Activated T-helper 2 cell treated with anti-CD3 and anti-CD28 coated beads, Interferon-gamma antibody, Interleukin-2, Interleukin-4, amounts not matched to agents 10 μg/mL and 5 μg/mL and 100 μg/mL, durations not matched to agents 14 hours and 24 hours and 36 hours (primary cell): ENCODE data around the gene IL12RB1. TPM values are rescaled to one million over a fixed set of nuclear protein-coding genes. Genes with fewer than 3 reads are reported as not detected.
A peak's percentile ranks its signal among the peaks of the same experiment; 100 is the strongest.

Source experiments
- DNase-seq: peaks from one replicate; pipeline ENCODE4 v3.0.0; 2021; ENCODE audit warnings: low spot score
- H3K27ac Mint-ChIP-seq: one replicate; pipeline ENCODE4 v1.8.0; 2021; ENCODE audit warnings: mixed read lengths
- H3K27me3 Mint-ChIP-seq: one replicate; pipeline ENCODE4 v1.8.0; 2021; ENCODE audit warnings: low read depth, mixed read lengths
- H3K36me3 Mint-ChIP-seq: one replicate; pipeline ENCODE4 v1.8.0; 2021; ENCODE audit warnings: low read depth, mixed read lengths
- H3K4me1 Mint-ChIP-seq: one replicate; pipeline ENCODE4 v1.8.0; 2021; ENCODE audit warnings: low read depth, mixed read lengths
- H3K4me3 Mint-ChIP-seq: one replicate; pipeline ENCODE4 v1.8.0; 2021; ENCODE audit warnings: low read depth, mild to moderate bottlenecking, moderate library complexity, mixed read lengths
- H3K9me3 Mint-ChIP-seq: one replicate; pipeline ENCODE4 v1.8.0; 2021; ENCODE audit warnings: mixed read lengths
- intact Hi-C: fragments of 100-400 bp; cut with micrococcal nuclease; formaldehyde crosslinking; loops from one replicate; pipeline ENCODE4 v1.15.1; 2023
- total RNA-seq: library from RNA; stranded (reverse); gene quantifications from 2 replicates; pipeline ENCODE4 v1.2.3, GENCODE V29; 2022

IL12RB1 gene
- total RNA-seq, 1 donor from 2014 or later = 43.3 TPM

GRCh38 chr19:18068395-18068794, 18.3 kb downstream of the IL12RB1 start:
- Mint-ChIP-seq H3K27ac (no peak overlapping the region), H3K27me3 (no peaks in the 10 kb centered on the region), H3K36me3 (peaks cover 33% of the 10 kb centered on the region), H3K4me3 (no peak overlapping the region), H3K9me3 (no peaks in the 10 kb centered on the region), H3K4me1 (peaks cover 5% of the 10 kb centered on the region)
- intact Hi-C loops = no loop called here
- no peak for DNase-seq

DNA sequence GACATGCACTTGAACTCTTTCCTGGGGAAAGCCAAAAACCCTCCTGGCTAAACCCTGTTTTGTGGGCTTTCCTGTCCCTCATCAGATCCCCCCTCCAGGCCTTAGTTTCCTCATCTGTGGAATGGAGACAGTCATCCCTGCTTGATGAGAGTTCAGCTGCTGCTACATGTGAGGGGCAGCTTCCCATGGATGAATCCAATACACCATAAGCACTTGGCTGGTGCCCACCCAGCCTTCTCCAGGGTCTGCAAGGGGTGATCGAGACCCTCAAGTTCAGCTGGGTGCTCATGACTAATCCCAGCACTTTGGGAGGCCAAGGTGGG, 21.6 kb downstream of the IL12RB1 start:
- DNase-seq = no peak
- Mint-ChIP-seq H3K9me3 (no peaks in the 10 kb centered on the region), H3K4me1 (no peaks in the 10 kb centered on the region), H3K4me3 (no peak overlapping the region), H3K36me3 (peaks cover 29% of the 10 kb centered on the region), H3K27me3 (no peaks in the 10 kb centered on the region), H3K27ac (no peak overlapping the region)
- intact Hi-C loops = no loop called here

- Mint-ChIP-seq H3K27ac (no peak overlapping the region), H3K4me1 (peaks cover under 1% of the 10 kb centered on the region), H3K36me3 (peaks cover 40% of the 10 kb centered on the region), H3K27me3 (no peaks in the 10 kb centered on the region), H3K4me3 (no peak overlapping the region), H3K9me3 (no peaks in the 10 kb centered on the region)
- DNase-seq = no peak
- intact Hi-C loops = no loop called here
These were observed 23.3 kb downstream of the IL12RB1 start for GRCh38 chr19:18063463-18063862.

GRCh38 chr19:18062028-18062427, 24.7 kb downstream of the IL12RB1 start:
- intact Hi-C loops = no loop called here
- no peak overlapping the region for H3K27ac Mint-ChIP-seq
- peaks cover 40% of the 10 kb centered on the region for H3K36me3 Mint-ChIP-seq
- DNase-seq = no peak
- peaks cover 6% of the 10 kb centered on the region for H3K4me1 Mint-ChIP-seq
- no peaks in the 10 kb centered on the region for H3K9me3 Mint-ChIP-seq
- no peaks in the 10 kb centered on the region for H3K27me3 Mint-ChIP-seq
- no peak overlapping the region for H3K4me3 Mint-ChIP-seq

- DNase-seq = no peak
- no peak overlapping the region for H3K4me3 Mint-ChIP-seq
- H3K36me3 Mint-ChIP-seq = peaks cover 40% of the 10 kb centered on the region
- no peaks in the 10 kb centered on the region for H3K9me3 Mint-ChIP-seq
- H3K27me3 Mint-ChIP-seq = no peaks in the 10 kb centered on the region
- intact Hi-C loops = no loop called here
- H3K27ac Mint-ChIP-seq = no peak overlapping the region
- H3K4me1 Mint-ChIP-seq = peaks cover 6% of the 10 kb centered on the region
These were observed 26.3 kb downstream of the IL12RB1 start for GRCh38 chr19:18060472-18060871.

DNA sequence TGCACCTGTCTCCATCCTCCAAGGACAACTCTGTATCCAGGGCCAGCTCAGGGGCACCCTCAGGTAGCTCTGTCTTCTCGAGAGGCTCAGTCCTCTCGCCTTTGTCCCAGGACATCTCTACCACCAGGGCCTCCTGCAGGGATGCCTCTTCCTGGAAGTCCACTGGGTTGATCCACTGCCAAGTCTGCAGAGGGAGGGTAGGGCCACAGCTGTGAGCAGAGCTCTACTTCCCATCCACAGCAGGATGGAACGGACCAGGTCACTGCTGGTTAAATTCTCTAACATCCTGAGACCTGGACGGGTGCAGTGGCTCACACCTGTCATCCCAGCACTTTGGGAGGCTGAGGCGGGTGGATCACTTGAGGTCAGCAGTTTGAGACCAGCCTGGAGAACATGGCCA, 26.8 kb downstream of the IL12RB1 start:
- Mint-ChIP-seq H3K4me1 (peaks cover 6% of the 10 kb centered on the region), H3K36me3 (peaks cover 36% of the 10 kb centered on the region), H3K27ac (no peak overlapping the region), H3K9me3 (no peaks in the 10 kb centered on the region), H3K4me3 (no peak overlapping the region), H3K27me3 (no peaks in the 10 kb centered on the region)
- no peak for DNase-seq
- intact Hi-C loops = loop anchor here (5.0 kb wide), 1 partner anchor 123 kb away; no protein-coding TSS in a partner anchor

DNA sequence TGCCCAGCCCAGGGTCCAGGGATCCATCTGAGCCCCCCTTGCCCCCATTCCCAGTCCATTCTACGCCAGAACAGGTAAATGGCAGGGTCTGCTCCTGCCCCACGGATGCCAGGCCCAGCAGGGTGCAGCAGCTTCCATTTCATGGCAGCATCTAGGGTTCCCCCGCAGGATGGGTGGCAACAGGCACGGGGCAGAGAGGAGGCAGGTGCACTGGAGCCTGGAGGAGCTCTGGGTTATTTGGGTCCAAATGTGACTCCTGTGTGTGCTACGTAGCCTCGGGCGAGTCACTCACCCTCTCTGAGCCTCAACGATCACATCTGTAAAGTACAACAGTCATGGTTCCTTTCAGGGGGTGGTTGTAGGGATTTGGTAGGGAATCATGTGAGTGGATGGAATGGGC, 27.4 kb downstream of the IL12RB1 start:
- peaks cover 33% of the 10 kb centered on the region for H3K36me3 Mint-ChIP-seq
- no peaks in the 10 kb centered on the region for H3K27me3 Mint-ChIP-seq
- peaks cover 6% of the 10 kb centered on the region for H3K4me1 Mint-ChIP-seq
- intact Hi-C loops = loop anchor here (5.0 kb wide), 1 partner anchor 122 kb away; no protein-coding TSS in a partner anchor
- H3K27ac Mint-ChIP-seq = no peak overlapping the region
- H3K4me3 Mint-ChIP-seq = no peak overlapping the region
- DNase-seq = no peak
- H3K9me3 Mint-ChIP-seq = no peaks in the 10 kb centered on the region

- no peaks in the 10 kb centered on the region for H3K9me3 Mint-ChIP-seq
- H3K36me3 Mint-ChIP-seq = peaks cover 30% of the 10 kb centered on the region
- DNase-seq = peak; percentile 68
- peak overlapping the region; percentile 67 for H3K27ac Mint-ChIP-seq
- intact Hi-C loops = loop anchor here (1.0 to 5.0 kb wide), 2 partner anchors 51 to 121 kb away; no protein-coding TSS in a partner anchor
- peaks cover 10% of the 10 kb centered on the region for H3K4me1 Mint-ChIP-seq
- H3K27me3 Mint-ChIP-seq = no peaks in the 10 kb centered on the region
- H3K4me3 Mint-ChIP-seq = no peak overlapping the region
These were observed 28.3 kb downstream of the IL12RB1 start for GRCh38 chr19:18058208-18059009.

GRCh38 chr19:18057557-18057956, 29.2 kb downstream of the IL12RB1 start:
- peaks cover 11% of the 10 kb centered on the region for H3K4me1 Mint-ChIP-seq
- no peaks in the 10 kb centered on the region for H3K27me3 Mint-ChIP-seq
- H3K4me3 Mint-ChIP-seq = no peak overlapping the region
- DNase-seq = no peak
- H3K27ac Mint-ChIP-seq = peak overlapping the region; percentile 63
- no peaks in the 10 kb centered on the region for H3K9me3 Mint-ChIP-seq
- intact Hi-C loops = loop anchor here (5.0 kb wide), 1 partner anchor 120 kb away; no protein-coding TSS in a partner anchor
- H3K36me3 Mint-ChIP-seq = peaks cover 27% of the 10 kb centered on the region

DNA sequence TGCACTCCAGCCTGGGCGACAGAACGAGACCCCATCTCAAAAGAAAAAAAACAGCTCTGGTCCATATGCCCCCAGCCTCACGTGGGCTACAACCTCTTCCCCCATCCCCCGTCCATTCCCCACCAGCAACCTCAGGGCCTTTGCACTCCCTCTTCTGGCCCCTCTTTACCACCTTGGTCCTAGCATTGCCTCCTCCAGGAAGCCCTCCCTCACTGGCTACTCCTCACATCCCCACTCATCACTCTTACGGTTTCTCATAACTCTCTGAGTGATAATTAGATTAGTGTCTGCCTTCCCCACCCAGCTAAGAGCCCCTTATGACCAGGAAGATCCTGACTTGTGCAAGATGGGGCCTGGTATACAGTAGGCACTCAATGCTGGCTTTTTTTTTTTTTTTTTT, 30.8 kb downstream of the IL12RB1 start:
- Mint-ChIP-seq H3K4me1 (peaks cover 11% of the 10 kb centered on the region), H3K27ac (no peak overlapping the region), H3K9me3 (no peaks in the 10 kb centered on the region), H3K4me3 (no peak overlapping the region), H3K27me3 (no peaks in the 10 kb centered on the region), H3K36me3 (peaks cover 20% of the 10 kb centered on the region)
- intact Hi-C loops = loop anchor here (5.0 kb wide), 1 partner anchor 119 kb away; no protein-coding TSS in a partner anchor
- no peak for DNase-seq

GRCh38 chr19:18053576-18054219, 33.0 kb downstream of the IL12RB1 start:
- no peak for DNase-seq
- H3K4me1 Mint-ChIP-seq = peaks cover 20% of the 10 kb centered on the region
- H3K36me3 Mint-ChIP-seq = peaks cover 4% of the 10 kb centered on the region
- H3K4me3 Mint-ChIP-seq = no peak overlapping the region
- intact Hi-C loops = no loop called here
- H3K9me3 Mint-ChIP-seq = no peaks in the 10 kb centered on the region
- no peaks in the 10 kb centered on the region for H3K27me3 Mint-ChIP-seq
- no peak overlapping the region for H3K27ac Mint-ChIP-seq

- H3K36me3 Mint-ChIP-seq = no peaks in the 10 kb centered on the region
- H3K4me3 Mint-ChIP-seq = no peak overlapping the region
- H3K27me3 Mint-ChIP-seq = no peaks in the 10 kb centered on the region
- DNase-seq = no peak
- intact Hi-C loops = no loop called here
- H3K4me1 Mint-ChIP-seq = peaks cover 17% of the 10 kb centered on the region
- H3K27ac Mint-ChIP-seq = no peak overlapping the region
- no peaks in the 10 kb centered on the region for H3K9me3 Mint-ChIP-seq
These were observed 34.8 kb downstream of the IL12RB1 start for GRCh38 chr19:18051887-18052286.

DNA sequence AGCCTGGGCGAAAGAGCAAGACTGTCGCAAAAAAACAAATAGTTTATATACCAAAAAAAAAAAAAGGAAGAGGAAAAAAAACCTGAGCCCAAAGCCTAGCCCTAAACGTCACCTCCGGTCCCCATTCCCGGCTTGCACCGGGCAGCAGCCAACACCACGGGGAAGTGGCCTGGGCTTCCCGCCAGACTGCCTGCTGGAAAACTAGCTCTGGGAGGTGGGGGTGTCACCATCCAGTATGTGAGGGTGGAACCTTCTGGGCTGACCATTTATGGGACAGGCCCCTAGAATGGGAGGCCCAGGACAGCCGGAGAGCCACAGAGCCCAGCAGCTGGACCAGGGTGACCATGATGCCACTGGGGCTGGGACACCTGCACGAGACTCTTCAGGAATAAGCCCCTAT, 37.3 kb downstream of the IL12RB1 start:
- Mint-ChIP-seq H3K27ac (no peak overlapping the region), H3K36me3 (no peaks in the 10 kb centered on the region), H3K27me3 (no peaks in the 10 kb centered on the region), H3K9me3 (no peaks in the 10 kb centered on the region), H3K4me3 (no peak overlapping the region), H3K4me1 (peaks cover 34% of the 10 kb centered on the region)
- intact Hi-C loops = no loop called here
- no peak for DNase-seq
